Measurements from ENCODE around the gene PGAM1.

GRCh38 chr10:97416565-97416964, 9.4 kb upstream of the PGAM1 start:
- TF ChIP-seq POLR2A (IDR thresholded peaks at IDR 0.05) (no peak), CTCF (IDR thresholded peaks at IDR 0.05) (no peak), EP300 (IDR thresholded peaks at IDR 0.05; ENCODE audit: low read depth) (no peak)
